Hematopoietic multipotent progenitor cell treated with erythropoietin and hydrocortisone succinate and interleukin-3 and kit ligand, for 15 days (in vitro differentiated cells): ENCODE data around the gene PDCD1LG2.
"Not testable (repeated sequence)": the region's sequence is repeated elsewhere in the genome, so short reads cannot be mapped to it uniquely, and the experiment has no call there.

Source experiments
- DNase-seq: peaks from one replicate; pipeline ENCODE4 v3.0.0-alpha.2; 2015; ENCODE audit warnings: low spot score

The PDCD1LG2 gene

DNA sequence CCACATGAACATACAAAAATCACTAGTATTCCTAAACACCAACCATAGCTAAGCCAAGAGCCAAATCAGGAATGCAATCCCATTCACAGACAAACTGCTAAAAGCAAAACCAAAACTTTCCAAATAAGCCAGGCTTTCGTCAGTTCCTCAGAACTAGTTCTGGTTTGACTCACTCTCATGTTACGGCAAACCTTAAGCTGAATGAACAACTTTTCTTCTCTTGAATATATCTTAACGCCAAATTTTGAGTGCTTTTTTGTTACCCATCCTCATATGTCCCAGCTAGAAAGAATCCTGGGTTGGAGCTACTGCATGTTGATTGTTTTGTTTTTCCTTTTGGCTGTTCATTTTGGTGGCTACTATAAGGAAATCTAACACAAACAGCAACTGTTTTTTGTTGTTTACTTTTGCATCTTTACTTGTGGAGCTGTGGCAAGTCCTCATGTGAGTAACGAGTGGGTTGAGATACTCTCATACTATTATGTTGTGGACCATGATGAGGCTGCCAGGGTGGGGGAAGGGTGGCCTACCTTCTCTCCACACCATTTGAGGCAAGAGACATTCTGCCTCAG is at the start of gene PDCD1LG2:
Gene PDCD1LG2, plus strand, starts transcription at position 172 of the 572 bp plus-strand sequence. CDS start 12,016 bp downstream, outside the sequence.
- DNase-seq = no peak

DNA sequence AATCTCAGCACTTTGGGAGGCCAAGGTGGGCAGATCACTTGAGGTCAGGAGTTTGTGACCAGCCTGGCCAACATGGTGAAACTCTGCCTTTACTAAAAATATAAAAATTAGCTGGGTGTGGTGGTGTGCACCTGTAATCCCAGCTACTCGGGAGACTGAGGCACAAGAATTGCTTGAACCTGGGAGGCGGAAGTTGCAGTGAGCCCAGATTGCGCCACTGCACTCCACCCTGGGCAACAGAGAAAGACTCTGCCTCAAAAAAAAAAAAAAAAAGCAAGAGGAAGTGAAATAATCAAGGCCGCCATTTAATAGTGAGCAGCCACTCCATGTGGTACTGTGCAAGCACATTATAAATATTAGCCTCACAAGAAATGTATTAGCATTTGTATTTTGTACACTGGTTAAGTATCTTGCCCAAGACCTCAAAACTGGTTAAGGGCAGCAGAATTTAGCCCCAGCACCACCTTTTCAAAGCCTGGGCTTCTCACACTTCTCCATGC is 45.5 kb upstream of the PDCD1LG2 start:
- not testable (repeated sequence) for DNase-seq

DNA sequence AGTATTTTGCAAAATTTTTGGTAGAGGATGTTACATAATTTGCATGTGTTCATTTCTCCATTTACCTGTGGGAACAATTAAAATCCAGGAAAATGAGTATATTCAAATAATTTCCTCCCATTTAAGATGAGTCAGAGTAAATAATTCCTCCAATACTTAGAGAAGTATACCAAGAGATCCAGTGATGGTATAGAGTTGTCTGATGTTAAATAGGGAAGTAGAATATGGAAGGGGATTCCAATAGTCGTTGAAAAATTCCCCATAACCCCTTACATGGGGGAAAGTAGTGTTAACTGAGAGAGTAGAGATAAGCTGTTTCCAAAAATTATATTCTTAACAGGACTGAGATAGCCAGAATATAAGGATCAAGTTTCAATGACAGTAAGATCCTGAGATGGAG is 44.3 kb upstream of the PDCD1LG2 start:
- DNase-seq = no peak

DNA sequence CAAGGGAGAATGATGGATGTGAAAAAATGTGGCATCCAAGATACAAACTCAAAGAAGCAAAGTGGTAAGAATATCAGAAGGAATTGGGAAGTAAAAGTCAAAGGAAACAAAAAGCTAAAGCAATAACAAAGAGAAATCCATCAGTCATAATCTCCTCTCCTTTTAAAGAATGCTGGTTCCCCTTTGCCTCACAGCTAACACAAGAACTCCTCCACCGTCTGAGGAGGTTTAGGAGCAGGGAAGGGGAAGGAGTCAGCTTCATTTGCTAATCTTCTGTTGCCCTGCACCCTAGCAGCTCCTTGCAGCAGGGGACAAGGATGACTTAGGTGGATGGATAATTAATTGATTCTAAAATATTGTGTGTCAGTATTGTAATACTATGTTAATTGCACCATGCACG is 43.6 kb upstream of the PDCD1LG2 start:
- DNase-seq = no peak

DNA sequence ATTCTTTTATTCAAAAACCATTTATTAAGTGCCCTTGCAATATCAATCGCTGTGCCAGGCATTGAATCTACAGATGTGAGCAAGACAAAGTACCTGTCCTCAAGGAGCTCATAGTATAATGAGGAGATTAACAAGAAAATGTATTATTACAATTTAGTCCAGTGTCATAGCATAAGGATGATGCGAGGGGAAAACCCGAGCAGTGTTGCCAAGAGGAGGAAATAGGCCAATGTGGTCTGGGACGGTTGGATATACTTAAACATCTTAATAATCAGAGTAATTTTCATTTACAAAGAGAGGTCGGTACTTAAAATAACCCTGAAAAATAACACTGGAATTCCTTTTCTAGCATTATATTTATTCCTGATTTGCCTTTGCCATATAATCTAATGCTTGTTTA is 41.5 kb upstream of the PDCD1LG2 start:
- DNase-seq = no peak

DNA sequence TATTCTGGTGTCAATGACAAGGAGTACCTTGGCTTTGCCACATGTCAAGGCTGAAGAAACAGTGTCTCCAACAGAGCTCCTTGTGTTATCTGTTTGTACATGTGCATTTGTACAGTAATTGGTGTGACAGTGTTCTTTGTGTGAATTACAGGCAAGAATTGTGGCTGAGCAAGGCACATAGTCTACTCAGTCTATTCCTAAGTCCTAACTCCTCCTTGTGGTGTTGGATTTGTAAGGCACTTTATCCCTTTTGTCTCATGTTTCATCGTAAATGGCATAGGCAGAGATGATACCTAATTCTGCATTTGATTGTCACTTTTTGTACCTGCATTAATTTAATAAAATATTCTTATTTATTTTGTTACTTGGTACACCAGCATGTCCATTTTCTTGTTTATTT is 40.2 kb upstream of the PDCD1LG2 start:
- no peak for DNase-seq

DNA sequence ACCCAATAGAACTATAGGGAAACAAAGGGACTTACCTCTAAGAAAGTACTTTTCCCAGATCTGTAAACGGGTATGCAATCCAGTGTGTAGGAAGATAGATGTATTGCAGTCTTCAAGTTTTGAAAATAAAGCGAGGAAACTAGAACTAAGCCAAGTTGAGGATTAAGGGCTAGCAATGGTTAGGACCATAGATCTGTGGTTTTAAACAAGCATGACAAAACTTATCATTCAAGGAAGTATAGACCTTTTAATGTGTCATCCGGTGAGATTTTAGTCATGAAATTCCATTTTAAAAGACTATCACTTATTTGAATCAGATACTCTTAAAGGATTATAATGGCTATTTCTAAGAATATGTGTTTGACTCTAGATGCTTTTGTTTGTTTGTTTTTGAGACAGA is 39.5 kb upstream of the PDCD1LG2 start:
- DNase-seq = no peak

DNA sequence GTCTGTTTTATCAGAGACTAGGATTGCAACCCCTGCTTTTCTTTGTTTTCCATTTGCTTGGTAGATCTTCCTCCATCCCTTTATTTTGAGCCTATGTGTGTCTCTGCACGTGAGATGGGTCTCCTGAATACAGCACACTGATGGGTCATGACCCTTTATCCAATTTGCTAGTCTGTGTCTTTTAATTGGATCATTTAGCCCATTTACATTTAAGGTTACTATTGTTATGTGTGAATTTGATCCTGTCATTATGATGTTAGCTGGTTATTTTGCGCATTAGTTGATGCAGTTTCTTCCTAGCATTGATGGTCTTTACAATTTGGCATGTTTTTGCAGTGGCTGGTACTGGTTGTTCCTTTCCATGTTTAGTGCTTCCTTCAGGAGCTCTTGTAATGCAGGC is 34.7 kb upstream of the PDCD1LG2 start:
- DNase-seq = not testable (repeated sequence)

DNA sequence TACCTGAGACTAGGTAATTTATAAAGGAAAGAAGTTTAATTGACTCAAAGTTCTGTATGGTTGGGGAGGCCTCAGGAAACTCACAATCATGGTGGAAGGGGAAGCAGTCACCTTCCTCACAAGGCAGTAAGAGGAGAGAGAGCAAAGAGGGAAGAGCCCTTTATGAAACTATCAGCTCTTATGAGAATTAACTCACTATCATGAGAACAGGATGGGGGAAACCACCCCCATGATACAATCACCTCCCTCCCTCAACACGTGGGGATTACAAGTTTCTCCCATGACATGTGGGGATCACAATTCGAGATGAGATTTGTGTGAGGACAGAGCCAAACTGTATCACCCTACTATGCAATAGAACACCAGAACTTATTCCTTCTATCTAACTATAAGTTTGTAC is 32.1 kb upstream of the PDCD1LG2 start:
- DNase-seq = no peak

DNA sequence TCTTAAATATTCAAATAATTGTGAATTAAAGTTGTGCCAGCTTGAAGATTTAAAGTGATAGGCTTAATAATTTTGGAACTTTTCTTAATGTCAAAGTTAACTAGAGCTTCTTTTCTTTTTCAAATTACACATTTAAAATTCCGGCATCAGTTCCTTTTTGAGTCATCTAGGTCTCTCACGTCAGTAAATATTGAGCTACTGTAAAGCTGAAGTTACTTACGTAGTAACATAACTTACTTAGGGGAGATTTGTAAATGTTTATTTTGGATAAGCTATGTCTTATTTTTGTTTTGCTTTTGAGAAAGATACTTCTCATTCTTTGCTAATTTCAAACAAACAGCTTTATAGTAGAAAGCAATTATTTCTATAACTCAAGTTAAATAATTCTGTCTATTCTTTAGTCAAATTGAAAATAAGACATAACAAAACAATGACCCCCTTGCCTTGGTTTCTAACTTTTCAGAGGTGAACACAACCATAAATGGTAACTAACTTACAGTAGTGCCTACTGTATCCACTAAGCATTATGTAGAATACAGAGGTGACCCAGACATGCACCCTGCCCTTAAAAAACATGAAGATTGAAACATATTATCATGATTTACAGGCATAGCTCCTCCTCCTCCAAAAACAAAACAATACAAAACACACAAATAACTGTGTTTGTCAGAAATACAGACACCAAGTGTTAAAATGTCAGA is 30.2 kb upstream of the PDCD1LG2 start:
- DNase-seq = no peak

DNA sequence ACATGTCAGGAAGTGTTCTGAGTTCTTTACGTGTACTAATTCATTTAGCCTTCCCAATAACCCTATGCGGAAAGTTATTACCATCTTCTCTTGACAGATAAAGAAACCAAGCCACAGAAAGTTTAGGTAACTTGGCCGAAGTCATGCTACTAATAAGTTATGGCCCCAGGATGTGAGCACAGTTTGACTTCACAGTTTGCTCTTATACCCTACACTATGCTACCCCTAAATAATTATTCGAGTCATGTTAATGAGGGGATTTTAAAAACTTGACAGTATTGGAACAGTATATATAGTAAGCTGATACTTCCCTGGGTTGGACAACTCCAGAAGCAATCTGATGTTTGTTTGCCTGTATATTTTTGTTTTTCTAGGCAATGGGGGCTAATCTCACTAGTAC is 29.4 kb upstream of the PDCD1LG2 start:
- no peak for DNase-seq

DNA sequence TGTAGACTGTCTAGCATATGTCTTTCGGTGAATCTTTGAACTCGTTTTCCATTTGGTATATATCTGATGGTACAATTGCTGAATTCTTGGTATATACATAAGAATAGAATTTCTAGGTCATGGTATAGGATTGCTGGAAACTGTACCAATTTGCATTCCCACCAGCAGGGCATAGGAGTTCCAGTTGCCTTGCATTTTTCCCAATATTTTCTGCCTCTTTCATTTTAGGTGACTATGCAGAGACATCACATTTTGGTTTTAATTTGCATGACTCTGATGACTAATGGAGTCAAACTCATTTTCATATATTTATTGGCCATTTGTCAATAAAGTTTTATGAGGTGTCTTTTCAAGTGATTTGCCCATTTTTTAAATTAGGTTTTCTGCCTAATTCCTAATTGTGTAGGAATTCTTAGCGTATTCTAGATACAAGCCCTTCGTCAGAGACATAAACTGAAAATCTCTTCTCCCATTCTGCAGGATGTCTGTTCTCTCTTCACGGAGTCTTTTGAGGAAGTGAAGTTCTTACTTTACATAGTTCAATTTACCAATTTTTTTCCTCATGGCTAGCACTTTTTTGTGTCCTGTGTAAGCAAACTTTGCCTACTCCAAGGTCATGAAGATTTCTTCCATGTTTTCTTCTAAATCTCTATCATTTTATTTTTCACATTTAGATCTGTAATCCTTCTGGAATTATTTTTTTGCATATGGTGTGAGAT is 28.9 kb upstream of the PDCD1LG2 start:
- DNase-seq = no peak

DNA sequence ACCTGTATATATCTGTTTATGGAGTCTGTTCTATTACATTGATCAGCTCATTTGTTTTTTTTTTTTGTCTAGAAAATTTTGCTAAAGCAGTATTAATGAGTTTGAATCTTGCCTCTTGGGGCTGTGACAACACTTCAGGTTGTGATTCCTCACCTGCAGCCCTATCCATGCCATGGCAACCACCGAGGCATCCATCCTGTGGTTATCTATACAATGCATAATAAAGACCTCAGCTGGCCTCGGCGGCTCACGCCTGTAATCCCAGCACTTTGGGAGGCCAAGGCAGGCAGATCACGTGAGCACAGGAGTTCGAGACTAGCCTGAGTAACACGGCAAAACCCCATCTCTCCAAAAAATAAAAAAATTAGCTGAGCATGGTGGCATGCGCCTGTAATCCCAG is 28.1 kb upstream of the PDCD1LG2 start:
- DNase-seq = no peak

DNA sequence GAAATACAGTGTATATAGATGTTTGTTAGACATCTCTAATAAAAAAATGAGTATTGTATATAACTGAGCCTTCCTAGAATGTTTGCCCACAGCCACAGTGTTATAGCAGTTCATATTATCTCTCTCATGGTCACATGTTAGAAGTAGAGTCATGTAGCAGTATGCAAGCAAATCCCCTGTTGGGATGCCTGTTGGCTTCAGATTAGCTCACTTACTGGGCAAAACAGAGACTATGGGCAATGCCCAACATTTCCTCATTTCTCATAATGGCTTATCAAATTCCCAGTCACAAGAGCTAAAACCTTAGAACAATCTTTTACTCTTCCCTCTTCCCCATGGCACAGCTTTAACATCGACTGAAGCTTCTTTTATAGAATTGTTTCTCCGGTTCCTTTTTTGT is 27.0 kb upstream of the PDCD1LG2 start:
- no peak for DNase-seq

DNA sequence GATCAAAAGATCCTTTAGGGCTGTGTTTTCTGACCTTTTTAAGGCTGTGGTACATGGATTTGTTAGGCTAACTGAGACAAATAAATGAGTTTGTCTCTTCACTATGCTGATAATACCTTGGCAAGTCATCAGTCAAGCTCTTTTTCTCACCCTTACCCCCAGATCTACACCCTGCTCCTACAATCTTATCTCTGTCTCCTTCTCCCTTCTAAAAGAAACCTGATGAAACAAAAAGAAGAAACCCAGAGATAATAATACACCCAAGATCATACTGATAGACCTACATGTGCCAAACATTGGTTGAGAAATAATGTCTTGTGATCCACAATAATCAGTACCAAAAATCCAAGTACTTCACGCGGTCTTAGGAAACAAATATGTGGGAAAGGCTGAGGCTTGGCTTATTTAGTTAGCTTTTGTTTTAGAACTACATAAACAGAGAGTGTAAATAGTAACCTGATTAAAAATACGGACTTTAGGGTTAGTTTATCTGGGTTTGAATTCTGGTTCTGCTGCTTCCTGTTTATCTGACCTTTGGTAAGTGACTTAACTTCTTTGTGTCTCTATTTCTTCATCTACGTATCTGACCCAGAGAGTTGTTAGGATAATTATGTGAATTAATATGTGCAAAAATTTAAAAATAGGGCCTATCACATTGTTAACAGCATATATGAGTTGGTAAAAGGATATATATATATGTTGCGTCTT is 24.8 kb upstream of the PDCD1LG2 start:
- no peak for DNase-seq

DNA sequence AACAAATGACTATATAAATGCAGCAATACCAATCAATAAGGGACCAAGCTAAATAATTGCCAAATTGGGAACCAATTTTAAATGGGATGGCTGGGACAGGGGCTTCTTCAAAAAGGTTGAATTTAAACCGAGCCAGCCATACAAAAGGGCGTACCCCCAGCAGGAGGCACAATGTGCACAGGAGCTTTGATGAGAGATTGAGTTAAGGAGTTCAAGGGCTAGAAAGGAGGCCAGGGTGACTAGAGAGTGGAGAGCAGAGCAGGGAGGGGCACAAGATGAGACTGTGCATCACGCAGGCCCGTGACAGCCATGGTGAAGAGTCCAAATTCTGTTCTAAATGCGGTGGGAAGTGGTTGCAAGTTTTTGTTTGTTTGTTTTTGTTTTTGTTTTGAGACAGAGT is 23.3 kb upstream of the PDCD1LG2 start:
- no peak for DNase-seq

DNA sequence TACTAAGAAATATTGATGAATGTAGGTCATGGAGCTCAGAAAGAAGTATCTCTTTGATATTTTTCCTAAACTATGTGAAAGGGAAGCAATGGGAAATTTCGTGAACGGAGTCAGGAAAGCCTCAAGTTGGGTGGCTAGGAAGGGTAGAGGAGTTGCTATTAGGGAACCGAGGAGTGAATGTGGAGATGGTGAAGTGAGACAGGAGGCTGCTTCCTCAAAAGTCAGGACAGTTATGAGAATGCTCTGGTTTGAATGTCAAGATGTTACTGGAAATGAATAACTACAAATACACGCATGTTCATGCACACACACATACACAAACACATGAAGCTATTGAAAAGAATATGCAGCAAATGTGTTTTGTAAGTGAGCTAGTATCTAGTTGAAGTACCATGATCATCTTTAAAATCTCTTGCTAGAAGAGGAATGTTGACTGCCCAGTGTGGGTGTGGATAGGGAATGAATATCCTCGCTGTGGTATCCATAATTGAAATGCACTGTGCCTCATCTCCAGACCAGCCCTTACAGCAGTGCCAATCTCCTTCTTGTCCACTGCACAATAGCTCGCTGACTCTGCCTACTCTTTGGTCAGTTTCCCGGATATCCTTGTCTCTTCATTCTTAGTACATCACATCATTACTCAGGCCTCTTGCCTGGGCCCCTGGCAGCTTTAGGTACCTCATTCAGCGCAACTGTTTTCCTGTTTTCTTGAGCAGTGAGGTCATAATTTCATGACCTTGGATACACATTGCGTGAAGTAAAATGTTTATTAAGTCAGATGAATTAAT is 21.9 kb upstream of the PDCD1LG2 start:
- no peak for DNase-seq

DNA sequence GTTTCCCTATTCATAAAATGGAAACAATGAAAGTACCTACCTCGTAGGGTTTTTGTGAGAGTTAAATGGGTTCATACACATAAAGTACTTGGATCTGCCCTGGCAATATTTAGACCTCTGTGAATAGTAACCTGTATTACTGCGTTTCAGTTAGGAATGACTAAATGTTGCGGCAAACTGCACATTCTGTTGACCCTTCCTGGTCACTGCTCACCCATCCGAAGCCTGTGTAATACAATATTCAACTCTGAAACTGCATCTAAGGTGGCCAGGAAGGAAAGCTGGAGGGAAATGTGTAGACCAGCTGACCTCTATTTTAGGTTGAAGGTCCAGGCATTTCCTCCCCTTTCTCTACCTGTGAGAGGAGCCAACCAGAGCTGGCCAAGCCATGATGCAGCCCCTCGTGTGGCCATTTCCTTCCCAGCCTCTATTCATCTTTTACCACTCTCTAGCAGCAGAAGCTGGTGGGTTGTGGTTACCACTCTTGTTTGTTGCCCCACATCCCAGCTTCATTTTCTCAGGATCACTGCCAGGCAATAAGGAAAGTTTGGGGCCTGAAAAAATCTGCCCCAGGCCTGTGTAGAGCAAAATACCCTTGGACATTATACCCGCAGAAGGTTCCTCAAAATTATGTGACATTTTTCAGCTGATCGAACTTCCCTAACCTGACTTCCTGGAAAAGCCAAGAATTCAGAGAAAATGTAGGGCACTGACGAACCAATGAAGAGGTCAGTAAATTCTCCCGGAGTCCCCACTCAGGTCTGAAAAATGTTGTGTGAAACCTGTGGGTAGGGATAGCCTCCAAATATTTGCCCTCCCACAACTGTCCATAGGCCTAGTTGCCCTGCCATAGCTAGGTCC is 20.5 kb upstream of the PDCD1LG2 start:
- no peak for DNase-seq

DNA sequence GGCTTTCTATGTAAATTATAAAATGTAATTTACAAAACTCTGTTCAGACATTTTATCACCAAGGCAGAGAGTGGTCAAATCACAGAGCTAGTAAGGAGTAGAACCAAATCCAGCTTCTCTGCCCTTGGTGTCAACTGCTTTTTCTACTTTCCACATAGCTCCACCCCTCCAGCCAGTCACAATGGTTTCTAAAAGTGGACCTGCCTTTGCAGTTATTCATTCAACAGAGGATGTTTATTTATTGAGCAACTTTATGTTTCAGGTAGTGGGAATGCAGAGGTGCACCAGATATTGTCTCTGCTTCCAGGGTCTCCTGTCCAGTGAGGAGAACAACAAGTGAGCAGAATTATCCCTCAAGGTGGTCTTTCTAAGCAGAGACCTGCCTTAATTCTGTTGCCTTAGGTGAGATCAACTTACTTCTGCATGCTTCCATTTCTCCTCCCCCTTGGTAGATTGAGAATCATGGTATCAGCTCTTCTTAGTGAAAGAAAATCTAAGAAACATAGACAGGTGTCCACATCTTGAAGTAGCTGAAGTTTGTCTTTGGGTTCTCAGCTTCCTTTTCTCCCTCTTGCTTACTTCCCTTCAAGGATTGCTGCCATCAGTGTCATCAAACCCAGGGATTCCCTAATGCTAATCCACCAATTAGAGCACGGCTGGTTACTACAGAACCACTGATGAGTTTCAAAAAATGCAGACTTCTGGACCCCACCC is 17.2 kb upstream of the PDCD1LG2 start:
- no peak for DNase-seq
